H7 (cell line): Measurements from ENCODE around the gene SSH3. TPM values are rescaled to one million over a fixed set of nuclear protein-coding genes. Genes with fewer than 3 reads are reported as not detected.

Experiments used
- DNase-seq: peaks from one replicate; pipeline ENCODE4 v3.0.0; 2012
- H3K27me3 ChIP-seq: 2 replicates; pipeline ENCODE4 v1.6.0; 2011; ENCODE audit warnings: mild to moderate bottlenecking, low read length; ENCODE audit not compliant: control insufficient read depth, insufficient read depth
- H3K36me3 ChIP-seq: replicated peaks from 2 replicates; pipeline ENCODE4 v1.5.1; 2011; ENCODE audit warnings: low read length; ENCODE audit not compliant: control insufficient read depth, insufficient read depth
- H3K4me3 ChIP-seq: 2 replicates; pipeline ENCODE4 v1.5.1; 2011; ENCODE audit warnings: low read depth, mild to moderate bottlenecking, control low read depth, low read length, moderate library complexity; ENCODE audit not compliant: insufficient read depth
- total RNA-seq: library from RNA; depleted of rRNA; stranded (reverse); fragments of >200 nt; shearing (Covaris generic); gene quantifications from 2 replicates; pipeline ENCODE4 v1.2.3, GENCODE V29; 2014

Gene SSH3
- total RNA-seq, 1 experiment from 2014 or later = 30.2 TPM

DNA sequence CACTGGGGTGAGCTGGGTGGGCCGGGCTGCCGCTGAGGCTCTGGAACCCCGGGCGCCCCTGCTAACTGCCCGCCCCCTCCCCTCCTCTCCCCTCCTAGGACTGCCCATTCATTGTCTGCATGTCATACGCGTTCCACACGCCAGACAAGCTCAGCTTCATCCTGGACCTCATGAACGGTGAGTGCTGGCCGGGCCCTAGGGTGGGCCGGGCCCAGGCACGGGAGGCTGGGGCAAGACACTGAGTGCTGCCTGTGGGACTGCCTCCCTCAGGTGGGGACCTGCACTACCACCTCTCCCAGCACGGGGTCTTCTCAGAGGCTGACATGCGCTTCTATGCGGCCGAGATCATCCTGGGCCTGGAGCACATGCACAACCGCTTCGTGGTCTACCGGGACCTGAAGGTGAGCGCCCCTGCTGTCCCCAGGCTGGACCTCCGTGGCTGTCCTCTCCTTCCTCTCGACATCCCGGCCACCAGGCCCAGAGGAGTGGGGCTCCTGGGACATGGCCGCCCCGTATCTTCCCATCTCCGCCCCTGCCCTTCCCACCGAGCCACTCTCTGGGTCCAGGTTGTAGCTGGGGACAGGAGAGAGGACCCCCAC, 21.7 kb upstream of the SSH3 start:
- Histone ChIP-seq H3K4me3 (no peak overlapping the region), H3K36me3 (peaks cover 22% of the 10 kb centered on the region), H3K27me3 (no peaks in the 10 kb centered on the region)
- DNase-seq = no peak

DNA sequence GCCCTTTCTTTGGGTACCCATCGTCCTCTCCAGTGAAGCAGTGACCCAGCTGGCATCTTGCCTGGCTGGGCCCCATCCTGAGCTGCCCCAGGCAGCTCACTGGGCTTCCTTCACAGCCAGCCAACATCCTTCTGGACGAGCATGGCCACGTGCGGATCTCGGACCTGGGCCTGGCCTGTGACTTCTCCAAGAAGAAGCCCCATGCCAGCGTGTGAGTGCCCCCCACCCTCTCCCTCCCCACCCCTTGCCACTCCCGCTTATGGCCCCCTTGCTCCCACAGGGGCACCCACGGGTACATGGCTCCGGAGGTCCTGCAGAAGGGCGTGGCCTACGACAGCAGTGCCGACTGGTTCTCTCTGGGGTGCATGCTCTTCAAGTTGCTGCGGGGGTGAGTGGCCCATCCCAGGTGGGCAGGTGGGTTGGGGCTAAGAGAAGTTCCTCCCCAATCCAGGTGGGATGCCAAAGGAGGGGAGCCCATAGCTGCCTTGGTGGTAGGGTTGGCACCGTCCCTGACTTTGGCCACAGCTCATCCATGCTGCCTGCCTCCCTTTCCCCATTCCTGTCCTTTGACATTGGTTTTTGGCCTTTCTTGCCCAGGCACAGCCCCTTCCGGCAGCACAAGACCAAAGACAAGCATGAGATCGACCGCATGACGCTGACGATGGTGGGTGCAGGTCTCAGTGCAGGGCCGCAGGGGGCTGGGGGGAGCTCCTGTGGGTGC, 21.0 kb upstream of the SSH3 start:
- H3K36me3 ChIP-seq = peaks cover 22% of the 10 kb centered on the region
- H3K4me3 ChIP-seq = no peak overlapping the region
- DNase-seq = no peak
- no peaks in the 10 kb centered on the region for H3K27me3 ChIP-seq

- Histone ChIP-seq H3K36me3 (peaks cover 22% of the 10 kb centered on the region), H3K4me3 (no peak overlapping the region)
- DNase-seq = no peak
These were observed 20.4 kb upstream of the SSH3 start for GRCh38 chr11:67282876-67283371.

GRCh38 chr11:67283481-67283963, 19.8 kb upstream of the SSH3 start:
- DNase-seq = no peak
- Histone ChIP-seq H3K36me3 (peaks cover 22% of the 10 kb centered on the region), H3K27me3 (no peaks in the 10 kb centered on the region)

More at GRCh38 chr11:67282876-67283371, 20.4 kb upstream of the SSH3 start:
- H3K27me3 ChIP-seq = no peaks in the 10 kb centered on the region

GRCh38 chr11:67284811-67285540, 18.4 kb upstream of the SSH3 start:
- DNase-seq = no peak
- H3K27me3 ChIP-seq = no peaks in the 10 kb centered on the region
- H3K36me3 ChIP-seq = peaks cover 19% of the 10 kb centered on the region
- H3K4me3 ChIP-seq = no peak overlapping the region

More at GRCh38 chr11:67283481-67283963, 19.8 kb upstream of the SSH3 start:
- H3K4me3 ChIP-seq = no peak overlapping the region

GRCh38 chr11:67285541-67286498, 17.5 kb upstream of the SSH3 start:
- Histone ChIP-seq H3K27me3 (no peaks in the 10 kb centered on the region), H3K36me3 (peaks cover 21% of the 10 kb centered on the region), H3K4me3 (no peak overlapping the region)
- peak; percentile 64 for DNase-seq

- Histone ChIP-seq H3K4me3 (no peak overlapping the region), H3K36me3 (peaks cover 17% of the 10 kb centered on the region), H3K27me3 (no peaks in the 10 kb centered on the region)
- peak; percentile 83 for DNase-seq
These were observed 16.6 kb upstream of the SSH3 start for GRCh38 chr11:67286621-67287333.

- Histone ChIP-seq H3K36me3 (peaks cover 15% of the 10 kb centered on the region), H3K27me3 (no peaks in the 10 kb centered on the region), H3K4me3 (peak overlapping the region; percentile 82; the same call in 1 of the 2 replicates)
- DNase-seq = no peak
These were observed 15.8 kb upstream of the SSH3 start for GRCh38 chr11:67287355-67288197.

DNA sequence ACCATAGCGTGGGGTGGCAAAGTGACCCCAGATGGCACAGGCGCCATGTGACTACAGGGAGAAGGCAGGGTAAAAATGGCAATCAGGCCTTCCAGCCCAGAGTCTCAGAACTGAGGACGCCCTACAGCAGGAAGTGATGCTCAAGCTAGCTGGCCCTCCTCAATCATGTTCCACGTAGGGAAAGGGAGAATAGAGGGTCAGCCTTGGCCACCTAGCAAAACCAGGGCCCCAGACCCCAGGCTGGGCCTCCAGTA, 15.2 kb upstream of the SSH3 start:
- H3K4me3 ChIP-seq = peak overlapping the region; percentile 82
- peaks cover 11% of the 10 kb centered on the region for H3K36me3 ChIP-seq
- DNase-seq = no peak
- H3K27me3 ChIP-seq = no peaks in the 10 kb centered on the region

- peaks cover 8% of the 10 kb centered on the region for H3K36me3 ChIP-seq
- peak overlapping the region; percentile 82 for H3K4me3 ChIP-seq
- DNase-seq = peak; percentile 99
- no peaks in the 10 kb centered on the region for H3K27me3 ChIP-seq
These were observed 14.7 kb upstream of the SSH3 start for GRCh38 chr11:67288452-67289225.

DNA sequence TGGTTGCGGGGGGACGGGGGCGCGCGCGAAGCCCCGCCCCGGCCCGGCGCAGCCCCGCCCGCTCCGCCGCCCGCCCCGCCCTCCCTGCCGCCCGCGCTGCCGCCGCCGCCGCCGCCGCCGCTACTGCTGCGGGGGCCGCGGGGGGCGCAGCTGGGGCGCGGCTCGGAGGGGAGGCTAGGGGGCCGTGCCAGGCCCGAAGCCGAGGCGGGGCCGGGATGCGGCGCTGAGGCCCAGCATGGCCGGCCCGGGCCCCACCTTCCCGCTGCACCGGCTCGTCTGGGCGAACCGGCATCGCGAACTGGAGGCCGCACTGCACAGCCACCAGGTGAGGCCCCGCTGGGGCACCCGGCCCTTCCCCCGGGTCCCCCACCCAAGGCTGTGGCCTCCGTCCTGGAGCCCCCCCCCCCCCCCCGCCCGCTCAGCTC, 14.1 kb upstream of the SSH3 start, which contains the start of gene ANKRD13D:
TSS of gene ANKRD13D (plus strand) at position 78 of the 425 bp plus-strand sequence. CDS start at position 236, 158 bp downstream.
- Histone ChIP-seq H3K4me3 (peak within 1 kb of the TSS; percentile 82), H3K27me3 (no peaks in the 10 kb centered on the region), H3K36me3 (peaks cover 3% of the 10 kb centered on the region)
- DNase-seq = no peak
